HG03575 (cell line): Measurements from ENCODE around the gene CRTAC1.

Experiments
- ATAC-seq: cut with Tn5 transposase; IDR thresholded peaks from one replicate; pipeline ENCODE4 v1.9.1; 2021; ENCODE audit not compliant: unreplicated experiment, insufficient number of reproducible peaks, low FRiP score; ENCODE audit errors: extremely low read depth

CRTAC1 gene

DNA sequence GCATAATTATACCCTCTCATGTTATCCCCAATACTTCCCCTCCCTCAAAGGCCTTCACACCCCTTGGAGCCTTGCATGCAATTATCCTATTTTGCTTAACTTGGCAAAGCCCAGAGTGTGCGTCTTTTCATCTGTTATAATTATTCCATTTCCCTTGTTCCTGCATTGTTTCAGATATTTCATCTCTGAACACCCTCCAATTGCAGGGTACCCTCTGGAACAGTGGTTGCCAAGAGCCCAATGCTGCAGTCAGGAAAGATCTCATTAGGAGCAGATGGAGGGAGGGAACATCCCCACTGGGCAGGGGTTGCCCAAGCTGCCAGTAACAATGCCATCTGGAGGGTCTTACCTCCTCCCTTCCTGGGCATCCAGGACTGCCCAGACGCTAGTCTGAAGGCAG, 199.2 kb downstream of the CRTAC1 start:
- ATAC-seq, result no peak

DNA sequence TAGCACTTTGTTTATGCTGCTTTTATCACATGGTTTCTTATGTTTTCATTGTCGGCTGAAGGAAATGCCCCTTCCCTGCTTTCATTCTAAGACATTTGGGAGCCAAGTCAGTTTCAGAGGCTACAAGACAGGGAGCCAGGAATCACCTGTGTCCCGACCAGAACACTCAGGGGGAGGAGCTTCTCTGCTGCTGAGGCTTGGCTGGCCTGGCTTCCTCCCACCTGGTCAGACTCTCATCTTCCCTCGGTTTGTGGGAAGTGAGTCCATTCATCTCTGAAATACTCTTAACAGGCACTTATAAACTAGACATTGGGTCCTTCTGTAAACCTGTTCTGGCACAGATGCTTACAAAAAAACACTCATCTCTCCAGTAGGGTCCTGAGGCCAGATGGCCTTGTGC, 200.4 kb downstream of the CRTAC1 start:
- ATAC-seq, result no peak

DNA sequence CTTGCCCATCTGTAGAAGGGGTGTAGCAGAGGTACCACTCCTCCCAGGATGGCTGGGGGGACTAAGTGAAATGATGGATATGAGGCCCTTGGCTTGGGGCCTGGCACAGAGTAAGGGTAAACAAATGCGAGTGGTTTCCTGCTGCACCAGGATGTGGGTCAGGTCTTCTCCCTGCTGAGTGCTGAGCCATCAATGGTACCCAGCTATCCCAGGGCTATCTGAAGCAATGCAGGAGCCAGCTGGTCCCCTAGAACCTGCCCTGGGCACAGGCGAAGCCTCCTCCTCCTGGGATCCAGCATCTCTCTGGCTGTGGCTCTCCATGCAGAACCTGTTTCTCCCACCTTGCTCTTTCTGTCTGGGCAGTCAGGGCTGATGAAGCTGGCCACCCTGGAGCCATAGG, 201.7 kb downstream of the CRTAC1 start:
- no peak for ATAC-seq

DNA sequence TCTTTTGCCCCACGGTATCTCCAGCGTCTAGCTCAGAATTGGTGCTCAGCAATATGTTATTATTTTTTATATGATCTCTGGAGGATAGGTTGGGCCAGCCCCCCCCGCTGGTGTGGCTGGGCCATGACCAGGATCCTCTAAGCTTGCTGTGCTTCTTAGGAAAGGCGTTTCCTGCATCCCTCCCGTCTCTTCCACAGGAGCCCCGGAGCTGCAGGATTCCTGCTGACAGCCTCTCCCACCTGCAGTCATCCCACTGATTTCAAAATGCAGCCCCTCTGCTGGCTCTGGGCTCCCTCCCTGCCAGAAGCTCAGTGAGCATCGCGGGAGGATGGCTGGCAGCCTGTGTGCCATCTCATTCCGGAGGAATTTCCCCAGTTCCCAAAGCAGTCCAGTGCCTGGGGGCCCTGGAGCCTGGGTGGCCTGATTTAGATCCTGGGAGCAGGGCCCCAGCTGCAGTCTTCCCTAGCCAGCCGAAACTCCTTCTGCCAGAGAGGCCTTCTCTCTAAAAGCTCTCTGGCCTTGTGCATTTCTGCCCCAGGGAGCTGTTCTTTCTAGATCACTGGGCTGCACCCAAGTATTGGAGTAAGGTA, 202.6 kb downstream of the CRTAC1 start:
- ATAC-seq, result no peak

DNA sequence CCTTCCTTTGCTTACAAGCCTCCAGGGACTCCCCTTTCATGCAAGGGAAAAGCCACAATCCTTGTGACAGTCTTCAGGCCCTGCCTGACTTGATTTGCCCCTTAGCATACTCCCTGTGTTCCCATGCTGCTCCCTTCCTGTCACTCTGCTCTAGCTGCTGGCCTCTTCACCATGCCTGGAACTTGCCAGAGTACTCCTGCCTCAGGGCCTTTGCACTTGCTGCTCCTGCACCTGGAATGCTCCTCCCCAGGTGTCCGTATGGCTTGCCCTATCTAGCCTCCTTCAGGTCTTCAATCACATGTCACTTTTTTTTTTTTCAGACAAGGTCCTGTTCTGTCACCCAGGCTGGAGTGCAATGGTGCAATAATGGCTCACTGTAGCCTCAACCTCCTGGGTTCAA, 203.5 kb downstream of the CRTAC1 start:
- no peak for ATAC-seq

DNA sequence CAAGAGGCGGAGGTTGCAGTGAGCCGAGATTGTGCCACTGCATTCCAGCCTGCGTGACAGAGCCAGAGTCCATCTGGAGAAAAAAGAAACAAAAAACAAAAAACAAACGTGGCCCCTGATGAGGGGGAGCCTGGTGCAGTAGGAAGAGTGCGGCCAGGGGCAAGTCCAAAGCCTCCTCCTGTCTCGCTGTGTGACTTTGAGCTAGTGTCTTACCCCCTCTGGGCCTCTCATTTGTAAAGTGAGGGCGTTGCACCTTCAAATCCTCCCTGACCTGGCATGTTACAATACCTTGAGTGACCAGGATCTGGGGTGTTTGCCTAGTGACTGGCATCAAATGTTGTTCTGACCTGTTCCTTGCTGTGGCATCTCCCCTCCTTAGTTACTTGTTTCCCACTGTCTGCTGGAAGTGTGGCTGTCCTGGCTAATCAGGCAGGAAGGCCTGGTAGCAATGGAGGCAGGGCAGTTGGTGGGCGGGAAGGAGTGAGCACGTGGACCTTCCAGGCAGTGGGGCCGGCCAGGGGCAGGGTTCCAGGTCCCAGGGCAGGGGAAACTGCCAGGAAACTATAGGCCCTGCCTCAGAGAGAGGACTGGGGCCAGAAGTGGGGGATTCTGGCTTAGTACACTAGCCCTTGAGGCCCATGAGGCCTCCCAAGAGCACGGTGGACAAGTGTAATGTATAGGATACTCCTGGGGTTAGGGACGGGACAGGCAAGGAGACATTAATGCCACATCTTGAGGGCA, 205.2 kb downstream of the CRTAC1 start:
- no peak for ATAC-seq

DNA sequence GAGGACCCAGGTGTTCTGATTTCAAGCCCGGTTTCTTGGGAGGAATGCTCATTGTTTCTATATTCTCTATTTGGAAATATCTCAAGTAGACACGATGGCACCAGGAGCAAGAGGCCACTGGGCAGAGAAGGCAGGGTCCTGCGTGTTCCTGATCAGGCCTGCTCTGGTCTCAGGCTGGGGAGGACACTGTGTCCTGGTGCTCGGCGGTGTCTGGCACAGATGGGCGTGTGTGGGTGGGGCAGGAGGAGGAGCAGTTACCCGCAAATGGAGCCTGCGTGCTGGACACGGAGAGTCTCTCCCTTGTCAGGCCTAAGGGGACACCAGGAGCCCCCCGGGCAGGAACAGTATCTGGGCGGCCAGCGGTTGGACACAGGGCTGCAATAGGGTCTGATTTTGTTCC, 206.7 kb downstream of the CRTAC1 start:
- ATAC-seq, result no peak

DNA sequence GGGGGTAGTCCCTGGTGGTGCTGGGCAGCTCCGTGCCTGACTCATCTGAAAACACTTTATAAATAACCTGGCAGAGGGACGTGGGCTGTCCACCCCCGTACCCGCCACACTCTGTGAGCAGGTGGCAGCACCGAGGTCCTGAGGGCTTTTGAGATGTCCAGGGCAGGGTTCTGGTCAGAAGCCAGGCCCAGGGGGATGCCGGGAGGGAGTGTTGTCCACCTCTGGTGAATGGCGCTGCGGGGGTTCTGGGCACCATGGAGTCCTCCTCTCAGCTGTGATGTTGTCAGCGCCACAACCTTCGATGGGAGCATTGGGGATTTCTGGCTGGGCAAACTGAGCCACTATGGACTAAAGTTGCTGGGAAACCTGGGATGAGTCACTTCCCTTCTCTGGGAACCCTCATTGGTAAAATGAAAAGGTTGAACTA, 208.1 kb downstream of the CRTAC1 start:
- ATAC-seq, result no peak

DNA sequence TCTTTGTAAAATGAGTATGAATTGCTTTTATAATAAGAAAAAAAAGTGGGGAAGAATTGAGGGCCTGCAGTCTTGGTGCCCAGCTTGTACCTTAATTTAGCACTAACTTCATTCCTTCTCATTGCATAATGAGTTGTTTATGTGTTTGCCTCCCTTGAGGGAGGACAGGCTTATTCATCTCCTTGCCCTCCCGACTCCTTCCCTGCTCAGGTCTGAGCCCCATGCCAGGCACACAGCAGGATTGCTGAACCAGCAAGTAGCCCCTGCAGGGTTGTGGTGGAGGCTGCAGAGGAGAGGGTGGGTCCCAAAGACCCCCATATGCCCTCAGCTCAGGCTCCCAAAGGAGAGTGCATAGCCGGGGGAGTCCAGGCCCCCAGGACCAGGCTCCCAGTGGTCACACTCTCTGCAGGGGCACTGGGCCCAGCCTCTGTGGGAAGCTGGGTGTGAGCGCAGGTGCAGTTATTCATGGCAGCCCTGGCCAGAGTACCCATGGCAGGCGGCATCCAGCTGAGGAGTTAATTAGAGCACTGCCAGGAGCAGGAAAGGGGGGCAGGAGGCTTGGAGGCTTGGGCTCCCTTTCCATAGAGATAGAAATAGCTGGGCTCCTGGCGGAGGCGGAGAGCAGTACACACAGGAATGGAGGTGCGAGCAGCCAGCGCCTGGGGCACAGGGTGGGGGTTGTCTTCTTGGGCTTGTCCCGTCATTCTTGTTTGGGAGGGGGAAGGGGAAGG, 208.9 kb downstream of the CRTAC1 start:
- no peak for ATAC-seq

DNA sequence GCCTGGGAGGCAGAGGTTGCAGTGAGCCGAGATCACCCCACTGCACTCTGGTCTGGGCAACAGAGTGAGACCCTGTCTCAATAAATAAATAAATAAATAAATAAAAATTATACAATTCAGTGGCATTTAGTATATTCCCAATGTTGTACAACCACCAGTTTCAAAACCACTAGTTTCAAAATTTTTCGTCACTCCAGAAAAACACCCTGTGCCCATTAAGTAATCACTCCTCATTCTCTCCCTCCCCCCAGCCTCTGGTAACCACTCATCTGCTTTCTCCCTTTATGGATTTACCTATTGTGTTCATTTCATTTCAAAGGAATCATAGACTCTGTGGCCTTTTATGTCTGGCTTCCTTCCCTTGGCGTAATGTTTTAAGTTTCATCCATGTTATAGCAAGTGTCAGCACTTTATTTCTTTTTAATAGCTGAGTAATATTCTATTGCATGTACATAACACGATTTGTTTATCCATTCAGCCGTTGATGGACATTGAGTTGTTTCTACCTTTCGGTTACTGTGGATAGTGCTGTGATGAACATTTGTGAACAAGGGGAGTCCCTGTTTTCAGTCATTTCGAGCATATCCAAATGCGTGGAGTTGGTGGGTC, 210.2 kb downstream of the CRTAC1 start:
- ATAC-seq, result no peak

DNA sequence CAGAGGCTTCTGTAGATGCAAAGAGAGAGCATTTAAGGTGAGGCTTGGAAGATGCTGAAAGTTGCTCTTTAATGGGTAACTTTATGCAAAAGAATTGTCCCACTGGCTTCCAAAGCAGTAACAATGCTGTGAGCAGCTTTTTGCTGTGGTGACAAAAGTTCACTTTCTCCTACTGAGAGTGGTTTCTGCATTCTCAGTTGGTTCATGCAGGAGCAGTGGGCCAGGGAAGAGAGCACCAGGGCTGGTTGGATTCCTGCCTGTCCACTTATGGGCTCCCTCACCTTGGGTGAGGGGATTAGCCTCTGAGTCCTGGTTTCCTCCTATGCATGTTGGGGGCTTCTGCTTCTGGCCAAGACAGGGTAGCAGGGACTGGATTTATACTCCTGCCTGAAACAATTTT, 211.8 kb downstream of the CRTAC1 start:
- no peak for ATAC-seq

DNA sequence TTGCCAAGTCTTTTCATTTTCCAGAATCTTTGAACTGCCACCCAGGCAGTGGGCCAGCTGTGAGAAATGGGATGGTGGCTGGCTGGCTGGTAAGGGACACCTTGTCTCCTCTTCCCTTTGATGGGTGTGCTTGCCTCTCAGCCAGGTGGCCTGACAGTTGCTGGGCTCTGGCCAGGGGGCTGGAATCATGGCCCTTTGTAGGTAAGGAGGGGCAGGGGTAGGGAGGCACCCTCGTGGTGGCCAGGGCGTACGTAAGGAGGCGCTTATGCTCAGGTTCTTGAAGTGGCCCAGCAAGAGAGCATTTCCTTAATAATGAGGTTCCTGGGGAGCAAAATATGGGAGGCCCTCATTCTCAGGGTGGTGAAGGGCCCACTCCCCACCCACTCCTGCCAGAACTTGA, 213.8 kb downstream of the CRTAC1 start:
- no peak for ATAC-seq
